ENCODE results near the gene NTNG2. TPM values are rescaled to one million over a fixed set of nuclear protein-coding genes. Genes with fewer than 3 reads are reported as not detected.

The NTNG2 gene
- total and polyA plus RNA-seq, 10 of the 15 experiments (the other 5 are each of a cell fraction or from before 2014, with no cell fraction given) = 0.37 to 0.79 (median 0.45) TPM; not detected in 6

GRCh38 chr9:132287256-132287760, 125.5 kb downstream of the NTNG2 start:
- ChIA-PET CTCF (interaction anchor here (0.9 to 1.2 kb wide), 2 partner anchors 117 kb away, joined by 3 to 4 read pairs; no protein-coding TSS in a partner anchor), SMC1A (ENCODE audit: uncharacterized antibody, unreplicated experiment) (interaction anchor here (1.1 kb wide), 1 partner anchor 10 kb away, joined by 3 read pairs; no protein-coding TSS in a partner anchor), RAD21 (ENCODE audit: unreplicated experiment) (no interaction called here), POLR2A (no interaction called here)
- Histone ChIP-seq H3K27ac (ENCODE audit: control insufficient read depth, insufficient read depth) (no peak overlapping the region), H3K4me1 (ENCODE audit: control insufficient read depth, insufficient read depth, low read length) (no peaks in the 10 kb centered on the region), H3K36me3 (ENCODE audit: control insufficient read depth in 2 of 2, insufficient read depth in 2 of 2, low read length in 1 of 2) (peaks cover 12 to 33% of the 10 kb centered on the region in 2 experiments), H2AFZ (ENCODE audit: control insufficient read depth, low read depth, low read length) (no peak overlapping the region), H4K20me1 (ENCODE audit: control insufficient read depth, insufficient read depth) (no peaks in the 10 kb centered on the region), H3K4me2 (ENCODE audit: control insufficient read depth, insufficient read depth) (no peak overlapping the region), H3K4me3 (no peak overlapping the region), H3K79me2 (ENCODE audit: control insufficient read depth, insufficient read depth, low read length) (no peaks in the 10 kb centered on the region), H3K27me3 (replicated peaks in 1 of 2; ENCODE audit: control insufficient read depth in 2 of 2, insufficient read depth in 2 of 2, low read length in 1 of 2) (no peaks in the 10 kb centered on the region), H3K9me3 (replicated peaks; ENCODE audit: control insufficient read depth, insufficient read depth, low read length) (no peaks in the 10 kb centered on the region), H3K9ac (ENCODE audit: control insufficient read depth, insufficient read depth, low read length) (no peak overlapping the region)
- FAIRE-seq = no peak
- in situ Hi-C loops (cut with MboI) = no loop called here
- no TSS peak for BruUV-seq (replicated peaks)
- no peak for ATAC-seq
- 99% methylated on average over 3 of the region's 3 CpGs for WGBS (ENCODE audit: insufficient coverage, insufficient replicate concordance, low lambda C conversion rate, missing lambda C conversion rate)
- intact Hi-C loops (cut with micrococcal nuclease; ENCODE audit: unreplicated experiment) = no loop called here
- no peak for DNase-seq (ENCODE audit: low read depth, low spot score)
- no peak for TF ChIP-seq USF1 (IDR thresholded peaks at IDR 0.05; ENCODE audit: borderline replicate concordance, extremely low read length, insufficient read depth, low read depth, low read length)
- TF ChIP-seq EZH2 (IDR thresholded peaks at IDR 0.05; ENCODE audit: borderline replicate concordance, control insufficient read depth, low read depth, low read length) = no peak
- TF ChIP-seq USF2 (IDR thresholded peaks at IDR 0.05; ENCODE audit: borderline replicate concordance, low read depth, low read length) = no peak
- TF ChIP-seq ETV6 (conservative IDR thresholded peaks at IDR 0.05 in 1 of 2, IDR thresholded peaks at IDR 0.05 in 1 of 2; ENCODE audit: borderline replicate concordance in 1 of 2, low read depth in 1 of 2) = no peak
- TF ChIP-seq EGR1 (IDR thresholded peaks at IDR 0.05; ENCODE audit: borderline replicate concordance in 1 of 2, low read depth in 2 of 2, low read length in 2 of 2) = no peak
- no peak for TF ChIP-seq ZNF592 (IDR thresholded peaks at IDR 0.05)
- no peak for TF ChIP-seq NFIC (IDR thresholded peaks at IDR 0.05; ENCODE audit: low read depth, low read length)
- no peak for TF ChIP-seq BACH1 (IDR thresholded peaks at IDR 0.05; ENCODE audit: borderline replicate concordance)
- no peak for TF ChIP-seq SRF (IDR thresholded peaks at IDR 0.05; ENCODE audit: low read depth in 2 of 2, low read length in 2 of 2)
- TF ChIP-seq HDAC2 (IDR thresholded peaks at IDR 0.05) = no peak
- TF ChIP-seq SMC3 (IDR thresholded peaks at IDR 0.05; ENCODE audit: borderline replicate concordance, low read length) = no peak
- TF ChIP-seq FOXK2 (IDR thresholded peaks at IDR 0.05) = no peak
- TF ChIP-seq ZNF24 (IDR thresholded peaks at IDR 0.05) = no peak
- TF ChIP-seq PML (IDR thresholded peaks at IDR 0.05; ENCODE audit: low read length) = no peak
- no peak for TF ChIP-seq RAD51 (IDR thresholded peaks at IDR 0.05)
- no peak for TF ChIP-seq POLR2A (IDR thresholded peaks at IDR 0.05; ENCODE audit: low read depth, low read length)
